Coronary artery (tissue), 2 donors: ENCODE measurements around the gene CEMIP.

ENCODE experiments used
- DNase-seq: peaks from one replicate; pipeline ENCODE4 v3.0.0-alpha.2; 2017; ENCODE audit warnings: low spot score
- H3K27ac ChIP-seq, 2 donors: fragments of 200-600 bp; sonication (generic); one replicate each; pipeline ENCODE4 v1.5.1; 2016 to 2019
- H3K4me3 ChIP-seq: fragments of 200-600 bp; sonication (generic); 2 replicates; pipeline ENCODE4 v1.5.1; 2016; ENCODE audit warnings: mild to moderate bottlenecking, moderate library complexity
- CTCF ChIP-seq: fragments of 200-600 bp; sonication (generic); IDR thresholded peaks from one replicate; pipeline ENCODE4 v1.5.1; 2019; ENCODE audit warnings: antibody characterized with exemption

Gene CEMIP

GRCh38 chr15:80902298-80902801, 123.2 kb downstream of the CEMIP start:
- H3K27ac ChIP-seq, result no peak overlapping the region
- no peak for DNase-seq
- no peak for TF ChIP-seq CTCF
- no peak overlapping the region for H3K4me3 ChIP-seq

GRCh38 chr15:80904998-80905397, 125.8 kb downstream of the CEMIP start:
- TF ChIP-seq CTCF, result no peak
- Histone ChIP-seq H3K4me3 (no peak overlapping the region), H3K27ac (no peak overlapping the region)
- no peak for DNase-seq

- Histone ChIP-seq H3K27ac (no peak overlapping the region), H3K4me3 (no peak overlapping the region)
- no peak for TF ChIP-seq CTCF
- no peak for DNase-seq
Measured at GRCh38 chr15:80906159-80906766, 127.1 kb downstream of the CEMIP start.

GRCh38 chr15:80911821-80912220, 132.7 kb downstream of the CEMIP start:
- no peak for DNase-seq
- TF ChIP-seq CTCF, result no peak
- H3K4me3 ChIP-seq, result no peak overlapping the region
- H3K27ac ChIP-seq, result no peak overlapping the region

GRCh38 chr15:80912673-80913072, 133.5 kb downstream of the CEMIP start:
- no peak for TF ChIP-seq CTCF
- Histone ChIP-seq H3K4me3 (no peak overlapping the region), H3K27ac (no peak overlapping the region)
- no peak for DNase-seq

- no peak for DNase-seq
- no peak for TF ChIP-seq CTCF
- Histone ChIP-seq H3K4me3 (no peak overlapping the region), H3K27ac (no peak overlapping the region)
Measured at GRCh38 chr15:80913541-80913940, 134.4 kb downstream of the CEMIP start.

GRCh38 chr15:80915472-80915871, 136.3 kb downstream of the CEMIP start:
- Histone ChIP-seq H3K4me3 (no peak overlapping the region), H3K27ac (no peak overlapping the region)
- DNase-seq, result no peak
- no peak for TF ChIP-seq CTCF
